Breast epithelium (tissue), 3 donors: ENCODE results near the gene MLX.

Experiments used
- CTCF ChIP-seq, 3 donors: fragments of 450-650 bp; IDR thresholded peaks; one replicate each; pipeline ENCODE4 v1.5.1; 2016 to 2017; ENCODE audit warnings: antibody characterized with exemption in 3 of 3, mild to moderate bottlenecking in 3 of 3, moderate library complexity in 3 of 3
- POLR2AphosphoS5 ChIP-seq, 3 donors: sonication (generic); formaldehyde crosslinking; IDR thresholded peaks; one replicate each; pipeline ENCODE4 v1.6.1; 2017; ENCODE audit warnings: antibody characterized with exemption in 3 of 3

- TF ChIP-seq POLR2AphosphoS5 (IDR thresholded peaks at IDR 0.05) = no peak
- no peak for TF ChIP-seq CTCF (IDR thresholded peaks at IDR 0.05)
Measured at GRCh38 chr17:42591411-42591810, 24.5 kb downstream of the MLX start.
